HepG2 (cell line): Measurements from ENCODE around the gene ANKRD31. TPM values are rescaled to one million over a fixed set of nuclear protein-coding genes. Genes with fewer than 3 reads are reported as not detected.
A peak's percentile ranks its signal among the peaks of the same experiment; 100 is the strongest.

Experiments used
- CREB1 ChIP-seq, 2 experiments: fragments of 450-650 bp in 1 of 2; IDR thresholded peaks; 2 replicates each; pipeline ENCODE4 v1.6.1; 2016 to 2017; ENCODE audit warnings: control low read depth in 1 of 2, mild to moderate bottlenecking in 1 of 2, missing compliant biosample characterization in 1 of 2, missing genetic modification characterization in 1 of 2
- GATAD2A ChIP-seq: IDR thresholded peaks from 2 replicates; pipeline ENCODE4 v1.6.1; 2016
- IKZF4 ChIP-seq: sonication (generic); formaldehyde crosslinking; IDR thresholded peaks from 2 replicates; pipeline ENCODE4 v1.5.1; 2020; ENCODE audit warnings: borderline replicate concordance, mild to moderate bottlenecking, low read depth, missing genetic modification reagents; ENCODE audit errors: not compliant biosample characterization
- KDM4B ChIP-seq: sonication (generic); formaldehyde crosslinking; IDR thresholded peaks from 2 replicates; pipeline ENCODE4 v1.4.0; 2020; ENCODE audit warnings: missing genetic modification reagents
- MTF2 ChIP-seq: sonication (generic); formaldehyde crosslinking; IDR thresholded peaks from 2 replicates; pipeline ENCODE4 v1.5.0; 2020; ENCODE audit warnings: missing genetic modification reagents, borderline replicate concordance
- NCOA1 ChIP-seq: sonication (generic); formaldehyde crosslinking; IDR thresholded peaks from 2 replicates; pipeline ENCODE4 v1.9.0; 2021; ENCODE audit warnings: missing genetic modification reagents
- NRL ChIP-seq: sonication (generic); formaldehyde crosslinking; IDR thresholded peaks from 2 replicates; pipeline ENCODE4 v1.5.0; 2020; ENCODE audit warnings: missing genetic modification reagents, mild to moderate bottlenecking, moderate library complexity, borderline replicate concordance
- PITX1 ChIP-seq: sonication (generic); formaldehyde crosslinking; IDR thresholded peaks from 2 replicates; pipeline ENCODE4 v1.5.1; 2020; ENCODE audit warnings: mild to moderate bottlenecking, missing genetic modification reagents
- RCOR2 ChIP-seq: IDR thresholded peaks from 2 replicates; pipeline ENCODE4 v1.6.1; 2016; ENCODE audit warnings: missing biosample characterization, missing genetic modification reagents
- RFXANK ChIP-seq: IDR thresholded peaks from 2 replicates; pipeline ENCODE4 v1.6.1; 2016
- SOX13 ChIP-seq, 3 experiments: fragments of 450-650 bp in 1 of 3; sonication (generic) in 1 of 3; formaldehyde crosslinking in 1 of 3; IDR thresholded peaks in 2 of 3; conservative IDR thresholded peaks in 1 of 3; 2 replicates each; pipeline versions ENCODE4 v1.5.0 to v1.6.1; 2016 to 2020; ENCODE audit warnings: antibody characterized with exemption in 1 of 3, mild to moderate bottlenecking in 1 of 3, missing compliant biosample characterization in 1 of 3, missing genetic modification reagents in 1 of 3, moderate library complexity in 1 of 3
- ZC3H13 ChIP-seq: sonication (generic); formaldehyde crosslinking; IDR thresholded peaks from 2 replicates; pipeline ENCODE4 v1.8.1; 2023; ENCODE audit warnings: mild to moderate bottlenecking, missing genetic modification reagents, moderate library complexity
- ZNF274 ChIP-seq: sonication (generic); formaldehyde crosslinking; IDR thresholded peaks from 2 replicates; pipeline ENCODE4 v1.5.1; 2020; ENCODE audit warnings: mild to moderate bottlenecking, missing genetic modification reagents
- ZNF446 ChIP-seq: sonication (generic); formaldehyde crosslinking; IDR thresholded peaks from 2 replicates; pipeline ENCODE4 v1.5.0; 2020; ENCODE audit warnings: mild to moderate bottlenecking, missing genetic modification reagents
- ZNF83 ChIP-seq: sonication (generic); formaldehyde crosslinking; IDR thresholded peaks from 2 replicates; pipeline ENCODE4 v1.4.0; 2020; ENCODE audit warnings: missing genetic modification reagents, mild to moderate bottlenecking, borderline replicate concordance
- ZSCAN25 ChIP-seq: sonication (generic); formaldehyde crosslinking; IDR thresholded peaks from 2 replicates; pipeline ENCODE4 v1.8.0; 2022; ENCODE audit warnings: mild to moderate bottlenecking, missing genetic modification reagents
- polyA plus RNA-seq, 8 experiments: library from polyadenylated mRNA; depleted of rRNA in 3 of 8; stranded (reverse) in 7 of 8; unstranded in 1 of 8; fragments of >200 nt; fragmentation: Illumina TruSeq in 4 of 8; extraction: Trizol in 4 of 8; gene quantifications; 2 replicates each; pipeline versions ENCODE4 v1.2.1 to v1.2.3, GENCODE V29; 2011 to 2016; ENCODE audit warnings: low read depth in 4 of 8, missing spikeins in 1 of 8, mixed read lengths in 1 of 8; ENCODE audit not compliant: insufficient read depth in 1 of 8
- total RNA-seq, 5 experiments: library from RNA; depleted of rRNA; stranded (reverse); fragments of >200 nt; fragmentation: Illumina TruSeq; extraction: Trizol; gene quantifications; 2 replicates each; pipeline ENCODE4 v1.2.3, GENCODE V29; 2016; ENCODE audit warnings: low read depth in 1 of 5
- TF ChIP-seq, protein P1 (sequence below): sonication (generic); formaldehyde crosslinking; IDR thresholded peaks from 2 replicates; pipeline ENCODE4 v1.5.1; 2020; ENCODE audit warnings: missing genetic modification reagents, mild to moderate bottlenecking, borderline replicate concordance
- TF ChIP-seq, protein P2 (sequence below): sonication (generic); formaldehyde crosslinking; IDR thresholded peaks from 2 replicates; pipeline ENCODE4 v1.4.0; 2020; ENCODE audit warnings: mild to moderate bottlenecking, low read depth, missing genetic modification reagents
- TF ChIP-seq, protein P3 (sequence below): sonication (generic); formaldehyde crosslinking; conservative IDR thresholded peaks from 2 replicates; pipeline ENCODE4 v1.4.0; 2020; ENCODE audit warnings: missing genetic modification reagents

The ANKRD31 gene
- total and polyA plus RNA-seq, 2 of the 13 experiments (the other 11 are each of a cell fraction or from before 2014, with no cell fraction given), result 0.01 to 0.09 TPM

DNA sequence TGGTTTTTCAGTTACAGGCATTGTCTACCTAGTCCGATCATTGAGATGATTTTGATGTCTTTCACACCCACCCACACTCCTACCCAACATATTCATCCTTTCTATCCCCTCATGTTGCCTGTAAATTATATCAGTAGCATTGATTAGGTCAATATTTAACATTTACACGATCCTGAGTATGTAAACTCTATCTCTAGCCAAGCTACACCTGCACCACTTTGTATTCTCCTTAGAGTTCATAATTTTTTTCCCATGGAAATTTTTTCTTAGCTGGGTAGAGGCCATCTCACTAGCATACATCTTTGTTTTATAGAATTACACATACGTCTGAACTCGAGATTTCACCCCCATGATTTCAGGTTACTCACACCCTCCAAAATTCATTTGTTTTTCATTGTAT lies 214.9 kb downstream of the ANKRD31 start (continued):
- TF ChIP-seq SOX13 (IDR thresholded peaks at IDR 0.05), result no peak
- 0 out of 4 replicates have a peak, but pooled peaks of 1 of the 2 experiments have one; percentile 7 for TF ChIP-seq SOX13 (CRISPR knock-in tag; conservative IDR thresholded peaks at IDR 0.05 in 1 of 2, IDR thresholded peaks at IDR 0.05 in 1 of 2)
- no peak for TF ChIP-seq NRL (CRISPR knock-in tag)
- TF ChIP-seq, protein P1, sequence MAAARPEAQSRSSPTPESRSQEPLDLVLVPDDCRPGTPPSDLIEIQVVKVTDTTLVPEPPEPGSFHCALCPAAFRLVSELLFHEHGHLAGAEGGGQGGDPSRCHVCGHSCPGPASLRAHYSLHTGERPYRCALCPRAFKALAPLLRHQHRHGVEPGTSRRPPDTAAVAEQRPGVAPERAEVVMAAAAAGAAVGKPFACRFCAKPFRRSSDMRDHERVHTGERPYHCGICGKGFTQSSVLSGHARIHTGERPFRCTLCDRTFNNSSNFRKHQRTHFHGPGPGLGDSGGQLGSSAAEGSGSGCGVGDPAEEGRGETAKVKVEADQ, result no peak
- no peak for TF ChIP-seq ZSCAN25 (CRISPR knock-in tag)
- TF ChIP-seq ZNF446 (CRISPR knock-in tag), result no peak
- no peak for TF ChIP-seq CREB1 (IDR thresholded peaks at IDR 0.05)
- TF ChIP-seq CREB1 (CRISPR knock-in tag; IDR thresholded peaks at IDR 0.05), result no peak
- 0 out of 2 replicates have a peak, but pooled peaks have one; percentile 24 for TF ChIP-seq GATAD2A (CRISPR knock-in tag)
- no peak for TF ChIP-seq IKZF4
- TF ChIP-seq ZNF83 (CRISPR knock-in tag), result no peak
- TF ChIP-seq ZNF274 (CRISPR knock-in tag), result no peak
- TF ChIP-seq PITX1 (CRISPR knock-in tag), result no peak
- no peak for TF ChIP-seq RFXANK (CRISPR knock-in tag)
- TF ChIP-seq KDM4B, result no peak
- TF ChIP-seq MTF2, result no peak
- TF ChIP-seq ZC3H13 (CRISPR knock-in tag), result no peak
- TF ChIP-seq RCOR2 (CRISPR knock-in tag), result no peak
- TF ChIP-seq, protein P2, sequence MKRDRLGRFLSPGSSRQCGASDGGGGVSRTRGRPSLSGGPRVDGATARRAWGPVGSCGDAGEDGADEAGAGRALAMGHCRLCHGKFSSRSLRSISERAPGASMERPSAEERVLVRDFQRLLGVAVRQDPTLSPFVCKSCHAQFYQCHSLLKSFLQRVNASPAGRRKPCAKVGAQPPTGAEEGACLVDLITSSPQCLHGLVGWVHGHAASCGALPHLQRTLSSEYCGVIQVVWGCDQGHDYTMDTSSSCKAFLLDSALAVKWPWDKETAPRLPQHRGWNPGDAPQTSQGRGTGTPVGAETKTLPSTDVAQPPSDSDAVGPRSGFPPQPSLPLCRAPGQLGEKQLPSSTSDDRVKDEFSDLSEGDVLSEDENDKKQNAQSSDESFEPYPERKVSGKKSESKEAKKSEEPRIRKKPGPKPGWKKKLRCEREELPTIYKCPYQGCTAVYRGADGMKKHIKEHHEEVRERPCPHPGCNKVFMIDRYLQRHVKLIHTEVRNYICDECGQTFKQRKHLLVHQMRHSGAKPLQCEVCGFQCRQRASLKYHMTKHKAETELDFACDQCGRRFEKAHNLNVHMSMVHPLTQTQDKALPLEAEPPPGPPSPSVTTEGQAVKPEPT (CRISPR knock-in tag), result no peak
- no peak for TF ChIP-seq NCOA1 (CRISPR knock-in tag)
- TF ChIP-seq, protein P3, sequence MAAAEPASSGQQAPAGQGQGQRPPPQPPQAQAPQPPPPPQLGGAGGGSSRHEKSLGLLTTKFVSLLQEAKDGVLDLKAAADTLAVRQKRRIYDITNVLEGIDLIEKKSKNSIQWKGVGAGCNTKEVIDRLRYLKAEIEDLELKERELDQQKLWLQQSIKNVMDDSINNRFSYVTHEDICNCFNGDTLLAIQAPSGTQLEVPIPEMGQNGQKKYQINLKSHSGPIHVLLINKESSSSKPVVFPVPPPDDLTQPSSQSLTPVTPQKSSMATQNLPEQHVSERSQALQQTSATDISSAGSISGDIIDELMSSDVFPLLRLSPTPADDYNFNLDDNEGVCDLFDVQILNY (CRISPR knock-in tag), result no peak
- TF ChIP-seq, all 625 proteins: peak for 4
